HG03135 (cell line): ENCODE data around the gene ARRDC1.
"Not testable (repeated sequence)": the region's sequence is repeated elsewhere in the genome, so short reads cannot be mapped to it uniquely, and the experiment has no call there.

Experiments used
- ATAC-seq: cut with Tn5 transposase; IDR thresholded peaks from one replicate; pipeline ENCODE4 v1.9.1; 2021; ENCODE audit warnings: mild to moderate bottlenecking, moderate library complexity; ENCODE audit not compliant: unreplicated experiment

The ARRDC1 gene, protein sequence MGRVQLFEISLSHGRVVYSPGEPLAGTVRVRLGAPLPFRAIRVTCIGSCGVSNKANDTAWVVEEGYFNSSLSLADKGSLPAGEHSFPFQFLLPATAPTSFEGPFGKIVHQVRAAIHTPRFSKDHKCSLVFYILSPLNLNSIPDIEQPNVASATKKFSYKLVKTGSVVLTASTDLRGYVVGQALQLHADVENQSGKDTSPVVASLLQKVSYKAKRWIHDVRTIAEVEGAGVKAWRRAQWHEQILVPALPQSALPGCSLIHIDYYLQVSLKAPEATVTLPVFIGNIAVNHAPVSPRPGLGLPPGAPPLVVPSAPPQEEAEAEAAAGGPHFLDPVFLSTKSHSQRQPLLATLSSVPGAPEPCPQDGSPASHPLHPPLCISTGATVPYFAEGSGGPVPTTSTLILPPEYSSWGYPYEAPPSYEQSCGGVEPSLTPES

DNA sequence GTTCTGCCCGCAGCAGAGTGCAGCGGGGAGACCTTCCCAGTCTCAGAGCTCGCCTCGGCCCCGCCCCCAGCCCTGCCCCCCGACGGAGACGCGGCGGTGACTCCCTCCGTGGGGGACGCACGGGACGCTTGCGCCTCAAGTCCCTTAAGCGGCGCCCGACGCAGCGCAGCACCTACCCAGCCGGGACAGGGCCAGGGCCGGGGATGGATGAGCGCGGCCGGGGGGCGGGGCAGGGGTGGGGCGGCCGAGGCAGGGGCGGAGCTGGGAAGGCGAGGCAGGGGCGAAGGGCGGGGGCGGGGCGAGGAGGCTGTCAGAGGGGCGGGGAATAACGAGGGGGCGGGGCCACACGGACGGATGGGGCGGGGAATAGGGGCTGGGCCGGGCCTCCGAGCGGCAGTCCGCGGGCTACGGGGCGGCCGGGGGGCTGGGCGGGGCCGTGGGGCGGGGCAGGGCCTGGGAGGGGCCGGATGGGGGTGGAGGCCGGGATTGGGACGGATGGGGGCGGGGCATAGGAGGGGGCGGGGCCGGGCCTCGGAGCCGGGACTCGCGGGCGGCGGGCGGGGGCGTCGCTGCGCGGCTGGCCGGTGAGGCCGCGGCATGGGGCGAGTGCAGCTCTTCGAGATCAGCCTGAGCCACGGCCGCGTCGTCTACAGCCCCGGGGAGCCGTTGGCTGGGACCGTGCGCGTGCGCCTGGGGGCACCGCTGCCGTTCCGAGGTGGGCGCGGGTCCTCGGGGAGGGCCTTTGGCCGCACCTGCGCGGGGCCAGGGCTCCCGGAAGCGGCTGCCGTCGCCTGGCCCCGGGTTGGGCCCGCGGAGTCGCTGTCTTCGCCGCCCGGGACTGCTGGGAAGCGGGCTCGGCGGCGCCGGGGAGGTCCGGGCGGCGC is at the start of gene ARRDC1:
ARRDC1 (plus strand) TSS at position 566 of the 884 bp plus-strand sequence; CDS start at position 598, 32 bp downstream.
- peak; percentile 66 for ATAC-seq

DNA sequence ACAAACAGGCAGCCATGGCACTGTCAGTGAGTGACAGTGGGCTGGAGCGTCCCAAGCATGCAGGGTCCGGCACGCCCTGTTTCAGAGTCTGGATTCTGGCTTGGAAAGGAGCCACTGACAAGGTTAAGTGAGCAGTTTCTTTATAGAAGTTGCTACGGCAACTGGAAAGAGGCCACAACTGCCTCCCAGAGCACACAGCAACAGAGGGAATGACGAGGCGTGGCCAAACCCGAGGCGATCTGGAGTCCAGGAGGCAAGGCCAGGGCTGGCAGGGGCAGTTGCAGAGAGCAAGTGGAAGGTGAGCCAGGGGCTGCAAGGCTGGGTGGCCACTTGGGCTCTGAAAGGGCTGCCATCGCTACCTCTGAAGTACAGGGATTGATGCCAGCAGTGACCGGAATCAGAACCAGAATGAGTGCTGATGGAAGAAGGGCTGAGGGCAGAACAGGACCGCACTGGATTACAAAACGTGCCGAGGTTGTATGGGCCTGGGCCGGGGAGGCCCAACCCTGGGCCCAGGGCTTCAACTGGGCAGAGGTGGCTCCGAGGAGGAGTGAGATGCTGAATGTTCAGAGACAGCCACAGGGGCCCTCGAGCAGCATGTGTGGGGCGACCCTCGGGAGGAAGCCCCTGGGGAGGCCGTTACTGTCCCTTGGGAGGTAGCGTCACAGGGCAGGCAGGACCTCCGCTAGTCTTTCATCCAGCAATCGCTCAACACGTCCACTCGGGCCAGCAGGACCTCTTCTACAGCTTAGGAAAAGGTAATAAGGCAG is 49.2 kb upstream of the ARRDC1 start:
- no peak for ATAC-seq

DNA sequence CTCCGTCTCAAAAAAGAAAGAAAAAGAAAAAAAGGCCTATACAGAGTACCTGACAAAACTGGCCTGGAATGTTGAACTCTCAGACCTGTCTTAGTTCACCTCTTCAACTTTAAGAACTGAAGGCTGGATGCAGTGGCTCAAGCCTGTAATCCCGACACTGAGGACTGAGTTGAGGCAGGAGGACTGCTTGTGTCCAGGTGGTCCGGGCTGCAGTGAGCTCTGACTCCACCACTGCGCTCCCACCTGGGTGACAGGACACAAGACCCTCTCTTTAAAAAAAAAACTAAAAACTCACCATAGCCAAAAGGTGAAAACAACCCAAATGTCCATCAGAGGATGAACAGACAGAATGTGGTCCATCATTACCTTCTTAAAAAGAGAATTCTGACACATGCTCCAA is 47.4 kb upstream of the ARRDC1 start:
- no peak for ATAC-seq

DNA sequence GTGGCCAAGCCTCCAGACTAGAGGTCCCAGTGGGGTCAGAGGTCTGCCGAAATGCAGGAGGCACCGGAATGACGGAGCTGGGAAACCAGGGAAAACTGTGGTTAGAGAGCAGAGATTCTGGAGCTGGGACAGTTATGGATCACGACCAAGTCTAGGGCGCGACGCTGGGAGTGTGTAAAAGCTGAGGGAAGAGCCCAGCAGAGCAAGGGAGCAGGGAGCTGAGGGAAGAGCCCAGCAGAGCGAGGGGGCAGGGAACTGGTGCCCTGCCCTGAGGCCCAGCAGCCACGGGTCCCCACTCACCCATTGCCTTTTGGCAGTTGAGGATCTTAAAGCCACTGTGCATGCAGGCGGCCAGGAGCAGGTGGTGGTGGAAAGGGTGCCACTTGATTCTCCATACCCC is 41.4 kb upstream of the ARRDC1 start:
- ATAC-seq = no peak

DNA sequence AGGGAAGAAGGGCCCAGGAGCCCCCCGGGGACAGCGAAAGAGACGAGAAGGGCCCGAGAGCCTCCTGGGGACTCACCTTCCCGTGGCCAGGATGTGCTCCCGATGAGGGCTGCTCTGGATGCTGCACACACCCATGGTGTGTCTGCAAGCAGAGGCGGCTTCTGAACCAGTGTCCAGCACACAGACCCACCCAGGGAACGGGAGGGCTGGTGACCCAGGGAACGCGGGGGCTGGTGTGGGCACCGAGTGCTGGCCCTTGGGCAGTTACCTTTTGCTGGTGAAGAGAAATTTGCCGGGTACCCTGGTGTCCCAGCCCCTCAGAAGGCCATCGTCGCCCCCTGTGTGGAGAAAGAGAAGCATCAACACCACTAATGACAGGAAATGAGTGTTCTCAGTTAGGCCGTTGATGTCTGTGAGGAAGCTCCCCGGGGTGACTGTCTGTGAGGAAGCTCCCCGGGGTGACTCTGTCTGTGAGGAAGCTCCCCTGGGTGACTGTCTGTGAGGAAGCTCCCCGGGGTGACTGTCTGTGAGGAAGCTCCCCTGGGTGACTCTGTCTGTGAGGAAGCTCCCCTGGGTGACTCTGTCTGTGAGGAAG is 40.6 kb upstream of the ARRDC1 start:
- no peak for ATAC-seq

DNA sequence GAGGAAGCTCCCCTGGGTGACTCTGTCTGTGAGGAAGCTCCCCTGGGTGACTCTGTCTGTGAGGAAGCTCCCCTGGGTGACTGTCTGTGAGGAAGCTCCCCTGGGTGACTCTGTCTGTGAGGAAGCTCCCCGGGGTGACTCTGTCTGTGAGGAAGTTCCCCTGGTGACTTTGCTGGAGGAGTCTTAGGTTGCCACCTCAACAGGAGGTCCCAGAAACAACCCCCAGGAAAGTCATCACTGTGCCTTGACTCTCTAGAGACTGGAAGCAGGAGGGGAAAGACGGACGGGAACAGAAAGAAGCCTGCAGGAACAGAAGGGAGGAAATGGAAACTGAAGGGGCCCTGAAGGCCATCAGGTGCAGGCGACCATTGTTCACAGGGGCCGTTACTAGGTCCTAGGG is 37.0 kb upstream of the ARRDC1 start:
- not testable (repeated sequence) for ATAC-seq

DNA sequence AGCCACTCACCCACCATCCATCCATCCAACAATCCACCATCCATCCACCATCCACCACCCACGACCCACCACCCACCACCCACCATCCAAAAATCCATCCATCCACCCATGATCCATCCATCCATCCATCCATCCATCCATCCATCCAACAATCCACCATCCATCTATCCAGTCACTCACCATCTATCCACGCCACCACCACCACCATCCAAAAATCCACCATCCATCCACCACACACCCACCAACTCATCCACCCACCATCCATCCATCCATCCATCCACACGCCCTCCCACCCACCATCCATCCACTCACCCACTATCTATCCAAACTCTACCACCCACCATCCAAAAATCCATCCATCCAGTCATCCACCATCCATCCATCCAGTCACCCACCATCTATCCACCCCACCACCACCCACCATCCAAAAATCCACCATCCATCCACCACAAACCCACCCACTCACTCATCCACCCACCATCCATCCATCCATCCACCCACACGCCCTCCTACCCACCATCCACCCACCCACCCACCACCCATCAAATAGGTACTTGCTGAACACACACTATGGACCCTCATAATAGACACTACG is 35.8 kb upstream of the ARRDC1 start:
- no peak for ATAC-seq

DNA sequence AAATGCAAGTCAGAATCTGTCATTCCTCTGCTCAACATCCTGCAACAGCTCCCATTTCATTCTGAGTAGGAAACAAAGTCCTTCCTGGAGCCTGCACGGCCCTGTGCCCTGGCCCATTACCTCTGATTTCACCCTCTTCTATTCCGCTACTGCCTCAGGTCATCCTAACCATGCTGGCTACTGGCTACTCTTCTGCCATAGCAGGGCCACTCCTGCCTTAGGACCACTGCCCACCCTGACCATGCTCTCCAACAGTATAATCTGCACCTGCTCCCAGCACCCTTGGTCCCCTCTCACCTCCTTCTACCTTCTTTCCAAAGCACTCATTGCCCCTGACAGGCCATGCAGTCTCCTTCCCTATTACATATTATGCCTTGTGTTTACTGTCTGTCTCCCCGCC is 34.9 kb upstream of the ARRDC1 start:
- ATAC-seq = no peak

DNA sequence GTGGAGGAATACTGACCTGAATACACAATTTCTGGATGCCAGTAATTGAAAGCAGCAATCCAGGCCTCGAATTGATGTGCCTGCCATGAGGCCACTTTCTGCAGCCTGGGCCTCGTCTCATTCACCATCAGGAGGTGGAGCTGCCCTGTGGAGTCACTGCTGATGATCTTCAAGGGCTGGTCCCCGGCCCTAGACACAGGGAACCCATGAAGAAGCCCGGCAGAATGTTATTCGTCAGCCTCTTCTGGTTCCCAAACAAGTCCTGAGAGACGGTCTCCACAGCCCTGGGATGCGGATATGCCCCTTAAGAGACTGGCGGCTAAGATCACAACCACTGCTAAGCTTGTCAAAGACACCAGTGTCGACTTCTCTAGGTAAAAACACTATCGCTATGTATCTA is 31.3 kb upstream of the ARRDC1 start:
- ATAC-seq = no peak

DNA sequence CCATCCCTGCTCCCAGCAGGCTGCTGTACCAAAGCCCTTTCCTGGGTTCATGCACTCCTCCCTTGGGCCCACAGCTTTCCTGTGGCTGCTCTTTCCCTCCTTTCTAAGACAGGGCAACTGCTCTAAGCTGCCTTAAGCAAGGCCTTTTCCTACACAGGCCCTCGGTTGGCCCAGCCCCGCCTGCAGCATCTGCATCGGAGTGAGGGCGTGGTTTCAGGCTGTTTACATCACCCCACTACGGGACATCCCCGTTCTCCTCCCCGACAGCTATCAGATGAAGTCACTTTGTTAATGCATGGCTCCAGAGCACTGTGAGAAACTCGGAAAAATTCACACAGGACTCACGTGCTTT is 30.1 kb upstream of the ARRDC1 start:
- no peak for ATAC-seq

DNA sequence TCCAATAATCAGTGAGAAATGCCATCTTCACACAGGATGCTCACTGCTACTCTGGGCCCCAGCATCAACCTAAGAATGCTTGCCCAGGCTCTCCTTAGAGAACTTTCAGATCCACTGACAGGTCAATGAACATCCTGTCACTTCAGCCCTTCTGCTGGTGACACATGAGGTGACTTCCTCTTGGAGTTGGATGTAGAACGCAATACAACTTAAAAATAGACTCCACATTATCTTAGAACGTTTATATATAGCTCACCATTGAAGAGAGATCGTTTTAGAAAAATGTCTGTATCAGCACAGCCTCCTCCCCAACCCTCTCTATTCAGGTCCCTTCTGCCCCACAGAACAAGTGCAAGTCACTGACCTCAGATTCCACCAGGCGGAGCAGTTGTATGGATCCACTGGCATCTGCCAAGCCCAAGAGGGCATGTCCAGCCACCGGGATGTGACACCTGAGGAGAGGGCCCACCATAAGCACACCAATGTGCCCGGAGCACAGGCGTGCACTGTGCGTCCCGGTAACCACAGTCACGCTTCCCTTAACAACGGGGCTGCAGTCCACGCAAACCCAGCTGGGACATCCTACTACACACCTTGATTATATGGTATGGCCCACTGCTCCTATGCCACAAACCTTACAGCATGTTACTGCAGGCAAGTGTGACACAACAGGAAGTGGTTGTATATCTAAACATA is 29.6 kb upstream of the ARRDC1 start:
- ATAC-seq = no peak

DNA sequence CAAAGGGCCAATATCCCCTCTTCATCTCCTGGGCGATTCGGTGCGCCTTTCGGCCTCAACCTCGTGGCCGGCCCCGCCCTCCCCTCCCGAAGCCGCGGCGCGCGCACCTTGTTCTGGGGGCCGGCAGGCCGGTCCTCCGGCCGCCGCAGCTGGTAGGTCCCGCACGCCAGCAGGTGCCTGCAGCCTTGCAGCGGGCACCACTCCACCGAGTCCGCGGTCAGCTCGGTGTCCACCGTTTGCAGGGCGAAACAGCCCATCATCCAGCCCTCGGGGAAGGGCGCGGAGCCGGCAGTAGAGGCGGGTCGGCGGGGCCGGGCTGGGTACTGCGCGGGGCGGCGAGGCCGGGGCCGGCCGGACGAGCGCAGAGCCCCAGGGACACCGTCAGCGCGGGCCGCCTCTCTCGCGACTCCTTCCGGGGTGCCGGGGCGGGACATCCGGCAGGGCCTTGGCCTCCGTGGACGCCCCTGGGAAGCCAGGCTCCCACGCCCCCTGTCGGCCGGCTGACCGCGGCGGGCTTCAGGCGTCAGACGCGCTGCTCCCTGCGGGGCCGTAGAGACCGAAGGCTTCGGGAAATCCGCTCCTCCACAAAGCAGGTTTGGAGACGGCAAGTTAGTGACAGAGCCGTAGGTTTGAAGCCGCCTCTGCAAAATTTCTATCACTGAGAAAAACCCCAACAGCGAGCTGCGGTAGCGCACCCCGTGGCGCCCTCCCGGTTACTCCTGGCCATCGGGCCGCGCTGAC is 26.8 kb upstream of the ARRDC1 start, which contains the start of gene DPH7:
DPH7 (minus strand) TSS at position 408 of the 741 bp plus-strand sequence; CDS start at position 260, 148 bp downstream.
- peak; percentile 85 for ATAC-seq

DNA sequence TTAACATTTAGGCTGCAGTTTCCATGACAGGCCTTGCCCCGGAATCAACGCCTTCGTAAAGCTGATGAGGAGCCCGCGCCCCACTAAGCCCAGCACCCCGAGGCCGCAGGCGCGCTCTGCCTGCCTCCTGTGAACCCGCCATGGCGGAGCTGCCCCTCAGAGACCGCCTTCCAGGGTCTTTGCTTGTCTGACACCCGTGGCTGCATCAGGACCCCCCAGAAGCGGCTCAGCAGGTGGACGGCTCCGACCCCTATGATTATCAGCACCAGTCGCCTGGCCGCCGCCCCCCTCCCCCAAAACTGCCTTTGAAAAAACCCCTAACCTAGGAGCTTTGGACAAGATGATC is 26.3 kb upstream of the ARRDC1 start:
- ATAC-seq = no peak

DNA sequence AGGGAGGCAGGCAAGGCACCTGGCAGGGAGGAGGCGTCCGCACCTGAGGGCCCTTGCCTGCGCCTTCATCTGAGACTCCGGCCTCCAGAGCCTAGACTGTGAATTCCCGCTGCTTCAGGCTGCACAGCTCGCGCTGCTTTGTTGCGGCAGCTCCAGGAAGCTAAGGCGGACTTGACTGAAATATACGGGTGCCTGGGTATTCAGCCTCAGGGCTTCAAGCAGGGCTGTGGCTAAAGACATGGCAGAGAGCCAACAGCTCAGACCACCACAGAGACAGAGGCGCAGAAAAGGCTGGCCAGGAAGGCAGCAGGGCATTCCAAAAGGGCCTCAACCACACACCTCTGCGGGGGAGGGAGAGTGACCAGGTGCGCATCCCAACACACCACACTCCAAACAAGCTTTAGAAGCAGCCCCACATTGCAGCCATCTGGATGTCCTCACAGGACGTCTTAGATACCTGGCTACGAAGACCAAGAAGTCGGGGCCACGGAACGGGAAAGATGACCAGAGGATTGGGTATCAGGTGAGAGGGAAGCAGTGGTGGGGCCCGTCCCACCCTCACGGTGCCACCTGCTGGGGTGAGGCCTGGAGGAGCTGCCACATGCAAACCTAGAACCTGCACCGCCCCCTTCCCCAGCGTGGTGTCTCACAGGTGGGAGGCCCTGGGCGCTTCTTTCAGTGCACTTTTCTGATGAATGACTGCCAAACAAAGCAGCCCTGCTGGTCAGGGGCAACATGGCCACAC is 25.1 kb upstream of the ARRDC1 start:
- no peak for ATAC-seq

DNA sequence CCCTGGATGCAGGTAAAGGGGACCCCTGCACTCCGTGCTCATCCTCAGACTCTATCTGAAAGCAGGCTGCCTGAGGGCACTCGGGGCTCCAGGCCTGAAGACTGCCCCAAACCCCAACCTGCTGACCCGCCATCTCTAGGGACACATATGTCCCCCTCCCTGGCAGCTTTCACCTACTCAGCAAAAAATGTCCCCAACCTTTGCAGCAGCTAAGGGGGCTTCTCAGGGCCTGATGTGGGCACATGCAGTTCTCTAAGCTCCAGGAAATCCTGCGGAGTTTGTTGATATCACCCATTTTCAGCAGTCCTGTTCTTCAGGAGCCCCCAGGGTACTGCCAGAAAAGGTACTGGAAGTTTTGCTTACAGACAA is 24.5 kb upstream of the ARRDC1 start:
- ATAC-seq = no peak

DNA sequence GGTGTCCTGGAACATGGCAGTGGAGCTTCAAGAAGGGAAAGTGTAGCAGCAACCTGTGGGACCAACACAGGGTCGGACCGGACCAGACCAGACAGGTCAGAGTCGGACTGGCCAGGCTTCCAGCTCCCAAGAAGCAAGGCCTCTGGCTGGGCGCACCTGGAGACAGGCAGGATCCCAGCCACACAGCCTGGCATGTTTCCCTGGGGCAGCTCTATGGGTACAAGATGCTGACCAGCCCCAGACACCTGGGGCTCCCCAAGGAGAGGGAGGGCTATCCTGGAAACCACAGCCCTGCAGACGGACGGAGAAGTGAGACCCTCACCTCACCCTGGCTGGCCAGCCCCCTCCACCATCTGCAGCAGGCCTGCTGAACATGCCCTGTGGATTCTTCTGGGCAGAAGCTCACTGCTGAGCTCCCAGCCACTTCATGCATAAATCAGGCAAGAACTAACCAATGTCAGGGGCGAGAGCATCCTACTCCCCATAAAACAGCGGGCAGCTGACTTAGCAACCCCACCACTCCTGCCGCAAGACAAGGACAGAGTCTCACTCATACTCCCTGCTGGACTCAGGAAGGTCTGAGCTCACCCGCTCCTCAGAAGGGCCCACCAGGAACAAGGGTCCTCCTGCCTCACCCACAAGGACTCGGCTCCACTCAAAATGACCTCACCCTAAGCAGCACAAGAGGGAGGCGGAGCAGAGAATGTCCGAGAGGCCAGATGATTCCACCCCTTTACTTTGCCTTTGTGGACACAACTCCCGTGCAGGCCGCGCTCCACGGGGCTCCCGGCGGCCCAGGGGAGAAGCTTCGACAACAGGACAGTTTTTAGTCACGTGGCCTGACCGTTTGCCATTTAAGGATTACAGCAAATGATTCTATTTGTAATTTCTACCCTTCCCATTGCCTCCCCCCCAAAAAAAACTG is 23.9 kb upstream of the ARRDC1 start:
- no peak for ATAC-seq

DNA sequence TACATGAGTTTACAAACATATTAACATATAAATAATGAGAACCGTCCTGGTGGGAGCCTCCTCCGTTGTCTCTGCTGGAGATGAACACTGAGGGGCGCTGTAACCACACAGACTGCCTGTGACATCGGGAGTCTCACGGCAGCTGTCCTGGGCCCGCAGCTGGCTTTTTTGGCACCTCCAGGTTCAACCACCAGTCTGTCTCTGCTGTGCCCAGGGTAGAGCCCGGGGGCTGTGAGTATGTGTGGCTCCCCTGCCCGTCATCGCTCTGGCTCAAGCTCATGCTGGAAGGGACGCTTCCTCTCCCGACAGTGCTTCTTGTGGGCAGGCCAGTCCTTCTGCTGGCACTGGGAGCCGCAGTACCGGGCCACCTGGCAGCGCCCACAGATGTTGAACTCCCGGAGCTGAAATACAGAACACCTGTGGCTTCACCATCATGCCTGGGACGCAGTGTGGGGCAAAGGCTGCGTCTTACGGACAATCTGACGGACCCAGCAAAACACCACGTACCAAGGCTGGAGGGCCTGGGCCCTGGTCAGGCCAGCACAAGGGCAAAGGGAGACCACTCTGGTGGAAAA is 23.1 kb upstream of the ARRDC1 start:
- ATAC-seq = no peak
